Spleen (tissue), 11 donors: Measurements from ENCODE around the gene RAB3A. TPM values are rescaled to one million over a fixed set of nuclear protein-coding genes. Genes with fewer than 3 reads are reported as not detected.

ENCODE experiments used
- DNase-seq: peaks from one replicate; pipeline ENCODE4 v3.0.0-alpha.2; 2020
- H3K27ac ChIP-seq, 8 donors: fragments of 200-600 bp; sonication (generic) in 7 of 8; 1 replicate in 4 of 8; 2 replicates in 4 of 8; pipeline versions ENCODE4 v1.5.0 to v1.8.0; 2016 to 2021; ENCODE audit warnings: inconsistent platforms in 4 of 8, mild to moderate bottlenecking in 4 of 8, moderate library complexity in 1 of 8
- H3K27me3 ChIP-seq, 7 donors: fragments of 200-600 bp; sonication (generic) in 6 of 7; replicated peaks in 1 of 7; 1 replicate in 4 of 7; 2 replicates in 3 of 7; pipeline versions ENCODE4 v1.5.0 to v1.8.0; 2016 to 2021; ENCODE audit warnings: inconsistent platforms in 3 of 7, mild to moderate bottlenecking in 1 of 7
- H3K36me3 ChIP-seq, 6 donors: fragments of 200-600 bp; sonication (generic) in 5 of 6; 1 replicate in 4 of 6; 2 replicates in 2 of 6; pipeline versions ENCODE4 v1.5.0 to v1.8.0; 2016 to 2021; ENCODE audit warnings: inconsistent platforms in 2 of 6
- H3K4me1 ChIP-seq, 6 donors: fragments of 200-600 bp; sonication (generic) in 5 of 6; 1 replicate in 3 of 6; 2 replicates in 3 of 6; pipeline versions ENCODE4 v1.5.0 to v1.8.0; 2016 to 2021; ENCODE audit warnings: inconsistent platforms in 3 of 6
- H3K4me3 ChIP-seq, 8 donors: fragments of 200-600 bp; sonication (generic) in 7 of 8; 1 replicate in 4 of 8; 2 replicates in 4 of 8; pipeline versions ENCODE4 v1.5.0 to v1.8.0; 2016 to 2021; ENCODE audit warnings: inconsistent platforms in 4 of 8, mild to moderate bottlenecking in 4 of 8, moderate library complexity in 2 of 8
- H3K9me3 ChIP-seq, 8 donors: fragments of 200-600 bp; sonication (generic) in 7 of 8; 1 replicate in 4 of 8; 2 replicates in 4 of 8; pipeline versions ENCODE4 v1.5.0 to v1.8.0; 2016 to 2021; ENCODE audit warnings: inconsistent platforms in 4 of 8
- POLR2A ChIP-seq, 3 donors: fragments of 450-650 bp; IDR thresholded peaks; one replicate each; pipeline ENCODE4 v1.5.1; 2017; ENCODE audit warnings: antibody characterized with exemption in 3 of 3, mild to moderate bottlenecking in 1 of 3
- POLR2AphosphoS5 ChIP-seq, 3 donors: sonication (generic); formaldehyde crosslinking; IDR thresholded peaks; one replicate each; pipeline ENCODE4 v1.5.1; 2017; ENCODE audit warnings: antibody characterized with exemption in 3 of 3
- WGBS, 5 donors: extraction: QIAGEN DNeasy Blood & Tissue Kit in 3 of 5; methylation state at CpG; one replicate each; pipeline versions ENCODE4 v1.1.5 to v1.1.7; 2013 to 2018; 5-methylcytosine and 5-hydroxymethylcytosine counted together
- intact Hi-C: fragments of 100-400 bp; cut with DNase I; formaldehyde crosslinking; loops from one replicate; pipeline ENCODE4 v1.15.0; 2023; ENCODE audit warnings: low total_unique reads
- polyA plus RNA-seq, 3 donors: library from polyadenylated mRNA; stranded (reverse); fragments of 200-250 nt; gene quantifications; one replicate each; pipeline ENCODE4 v1.2.1, GENCODE V29; 2013
- total RNA-seq, 7 donors: library from RNA; depleted of rRNA in 3 of 7; stranded (reverse); fragments of >200 nt in 3 of 7; fragmentation: NEBNext Ultra II Directional in 4 of 7; extraction: Animal tissue kit (Norgen Biotek cat#: 25700) in 4 of 7; gene quantifications; one replicate each; pipeline versions ENCODE4 v1.1.0 to v1.2.1, GENCODE V29; 2016 to 2021
- TF ChIP-seq, protein P1 (sequence below), 11 experiments: fragments of 200-600 bp in 7 of 11; fragments of 450-650 bp in 4 of 11; sonication (generic) in 4 of 11; IDR thresholded peaks in 8 of 11; conservative IDR thresholded peaks in 3 of 11; 1 replicate in 7 of 11; 2 replicates in 4 of 11; pipeline versions ENCODE4 v1.4.0 to v1.8.0; 2016 to 2021; ENCODE audit warnings: antibody characterized with exemption in 11 of 11, inconsistent platforms in 4 of 11, mild to moderate bottlenecking in 1 of 11
- donor health status: healthy with polysubstance abuse.
- donor health status: DM: no; HTN: no; CAD: no; lungs with moderate emphysema.
- donor health status: DM: no; HTN: no; CAD: no.
- donor health status: Bipolar disorder and iron deficiency.
- donor health status: healthy.
- donor health status: DM: no; HTN: no; CAD: no.
- donor health status: DM: yes; HTN: yes; CAD: no.

Gene RAB3A
- total and polyA plus RNA-seq, 10 donors = 0.72 to 6.6 (median 1.6) TPM

GRCh38 chr19:18197306-18197705 is 6.5 kb downstream of the RAB3A start:
- WGBS, 5 donors = 91 to 97% (median 92%) methylated on average over 15 to 18 of the region's 18 CpGs
- intact Hi-C loops = no loop called here
- DNase-seq = no peak

GRCh38 chr19:18196511-18196845 is 7.4 kb downstream of the RAB3A start:
- Histone ChIP-seq H3K27me3 (no peaks in the 10 kb centered on the region), H3K27ac (peak overlapping the region in 1 of 8 donors; percentile 33), H3K9me3 (no peaks in the 10 kb centered on the region), H3K4me3 (no peak overlapping the region), H3K36me3 (peaks cover 0 to 61% (median 33%) of the 10 kb centered on the region in 6 donors), H3K4me1 (peaks cover 15 to 45% (median 24%) of the 10 kb centered on the region in 6 donors)
- intact Hi-C loops = no loop called here
- no peak for DNase-seq
- 77 to 98% (median 89%) methylated on average over 7 of the region's 7 CpGs for WGBS, 5 donors
- TF ChIP-seq POLR2A (IDR thresholded peaks at IDR 0.05) = no peak
- no peak for TF ChIP-seq POLR2AphosphoS5 (IDR thresholded peaks at IDR 0.05)
- TF ChIP-seq, protein P1, sequence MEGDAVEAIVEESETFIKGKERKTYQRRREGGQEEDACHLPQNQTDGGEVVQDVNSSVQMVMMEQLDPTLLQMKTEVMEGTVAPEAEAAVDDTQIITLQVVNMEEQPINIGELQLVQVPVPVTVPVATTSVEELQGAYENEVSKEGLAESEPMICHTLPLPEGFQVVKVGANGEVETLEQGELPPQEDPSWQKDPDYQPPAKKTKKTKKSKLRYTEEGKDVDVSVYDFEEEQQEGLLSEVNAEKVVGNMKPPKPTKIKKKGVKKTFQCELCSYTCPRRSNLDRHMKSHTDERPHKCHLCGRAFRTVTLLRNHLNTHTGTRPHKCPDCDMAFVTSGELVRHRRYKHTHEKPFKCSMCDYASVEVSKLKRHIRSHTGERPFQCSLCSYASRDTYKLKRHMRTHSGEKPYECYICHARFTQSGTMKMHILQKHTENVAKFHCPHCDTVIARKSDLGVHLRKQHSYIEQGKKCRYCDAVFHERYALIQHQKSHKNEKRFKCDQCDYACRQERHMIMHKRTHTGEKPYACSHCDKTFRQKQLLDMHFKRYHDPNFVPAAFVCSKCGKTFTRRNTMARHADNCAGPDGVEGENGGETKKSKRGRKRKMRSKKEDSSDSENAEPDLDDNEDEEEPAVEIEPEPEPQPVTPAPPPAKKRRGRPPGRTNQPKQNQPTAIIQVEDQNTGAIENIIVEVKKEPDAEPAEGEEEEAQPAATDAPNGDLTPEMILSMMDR (IDR thresholded peaks at IDR 0.05 in 8 of 11, conservative IDR thresholded peaks at IDR 0.05 in 3 of 11) = no peak

More at GRCh38 chr19:18197306-18197705, 6.5 kb downstream of the RAB3A start:
- H3K9me3 ChIP-seq = no peaks in the 10 kb centered on the region
- no peak overlapping the region for H3K4me3 ChIP-seq
- H3K36me3 ChIP-seq = peaks cover 0 to 69% (median 33%) of the 10 kb centered on the region in 6 donors
- no peaks in the 10 kb centered on the region for H3K27me3 ChIP-seq
- H3K4me1 ChIP-seq = peaks cover 12 to 43% (median 20%) of the 10 kb centered on the region in 6 donors
- peak in 1 of 3 donors; percentile 4 for TF ChIP-seq POLR2AphosphoS5 (IDR thresholded peaks at IDR 0.05)
- TF ChIP-seq, protein P1 (IDR thresholded peaks at IDR 0.05 in 8 of 11, conservative IDR thresholded peaks at IDR 0.05 in 3 of 11) = no peak
- TF ChIP-seq POLR2A (IDR thresholded peaks at IDR 0.05) = no peak
- no peak overlapping the region for H3K27ac ChIP-seq

DNA sequence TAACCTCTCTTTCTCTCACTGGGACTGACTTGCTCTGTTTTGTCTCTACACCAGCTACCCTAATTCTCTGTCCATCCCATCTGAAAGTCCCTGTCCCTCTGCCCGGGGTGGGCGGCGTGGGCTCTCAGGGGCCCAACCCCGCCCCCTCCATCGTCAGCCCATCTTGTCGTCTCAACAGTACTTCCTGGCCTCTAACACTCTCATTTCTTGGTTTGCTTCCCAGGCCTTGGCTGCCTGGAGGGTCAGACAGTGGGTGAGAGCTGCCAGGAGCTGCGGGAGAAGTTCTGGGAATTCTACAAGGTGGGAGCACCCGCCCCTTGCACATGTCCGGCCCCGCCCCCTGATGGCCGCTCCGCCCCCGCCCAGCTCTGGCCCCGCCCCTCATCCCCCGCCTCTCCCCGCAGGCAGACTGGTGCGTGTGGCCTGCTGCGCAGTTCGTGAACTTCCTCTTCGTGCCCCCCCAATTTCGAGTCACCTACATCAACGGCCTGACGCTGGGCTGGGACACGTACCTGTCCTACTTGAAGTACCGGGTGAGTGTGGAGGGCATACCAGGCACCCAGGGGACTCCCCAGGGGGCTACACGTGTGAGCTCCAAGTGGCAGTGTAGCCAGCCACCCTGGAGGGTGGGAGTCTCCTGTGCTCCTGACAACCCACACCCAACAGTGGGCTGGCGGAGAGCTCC is 9.1 kb downstream of the RAB3A start:
- peak overlapping the region in 7 of 8 donors; percentile 4 to 98 (median 86) for H3K27ac ChIP-seq
- DNase-seq = peak; percentile 86
- H3K4me3 ChIP-seq = peak overlapping the region in 6 of 8 donors; percentile 17 to 93 (median 75)

DNA sequence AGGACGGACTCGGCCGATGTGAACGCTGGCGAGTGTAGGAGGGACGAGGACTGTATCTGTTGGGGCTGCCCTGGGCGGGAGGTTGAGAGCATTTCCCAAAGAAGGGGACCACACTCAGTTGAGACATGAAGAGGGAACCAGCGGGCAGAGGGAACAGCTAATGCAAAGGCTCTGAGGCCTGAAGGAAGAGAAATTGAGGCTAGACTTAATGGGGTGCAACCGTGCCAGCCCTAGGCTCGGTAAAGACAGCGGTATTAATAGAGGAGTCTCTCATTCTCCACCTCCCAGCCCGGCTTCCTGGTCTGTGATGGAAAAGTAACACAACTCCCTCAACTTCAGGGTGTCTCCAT is 9.7 kb downstream of the RAB3A start:
- H3K9me3 ChIP-seq = no peaks in the 10 kb centered on the region
- WGBS, 5 donors = 48 to 67% (median 57%) methylated on average over 12 of the region's 12 CpGs
- no peaks in the 10 kb centered on the region for H3K27me3 ChIP-seq
- DNase-seq = no peak
- intact Hi-C loops = no loop called here
- TF ChIP-seq POLR2A (IDR thresholded peaks at IDR 0.05) (no peak), POLR2AphosphoS5 (IDR thresholded peaks at IDR 0.05) (no peak)
- TF ChIP-seq, protein P1 (IDR thresholded peaks at IDR 0.05 in 8 of 11, conservative IDR thresholded peaks at IDR 0.05 in 3 of 11) = no peak
- peak overlapping the region in 6 of 8 donors; percentile 60 to 93 (median 77) for H3K4me3 ChIP-seq
- H3K36me3 ChIP-seq = peaks cover 0 to 43% (median 26%) of the 10 kb centered on the region in 6 donors
- peaks cover 16 to 46% (median 26%) of the 10 kb centered on the region in 6 donors for H3K4me1 ChIP-seq
- H3K27ac ChIP-seq = peak overlapping the region in 6 of 8 donors; percentile 58 to 98 (median 90)

More for the DNA sequence above, 9.1 kb downstream of the RAB3A start:
- peaks cover 0 to 48% (median 30%) of the 10 kb centered on the region in 6 donors for H3K36me3 ChIP-seq
- TF ChIP-seq POLR2AphosphoS5 (IDR thresholded peaks at IDR 0.05) (peak; percentile 11 to 35 (median 24)), POLR2A (IDR thresholded peaks at IDR 0.05) (no peak)
- no peaks in the 10 kb centered on the region for H3K9me3 ChIP-seq
- intact Hi-C loops = no loop called here
- H3K4me1 ChIP-seq = peaks cover 16 to 44% (median 26%) of the 10 kb centered on the region in 6 donors
- 15 to 35% (median 21%) methylated on average over 9 to 27 of the region's 27 CpGs for WGBS, 5 donors
- H3K27me3 ChIP-seq = no peaks in the 10 kb centered on the region
